Measurements from ENCODE around the gene RBFOX1.

The RBFOX1 gene

GRCh38 chr16:7615565-7615964 is 282.9 kb downstream of the RBFOX1 start:
- TF ChIP-seq CTCF (IDR thresholded peaks at IDR 0.05; ENCODE audit: borderline replicate concordance, control extremely low read depth, extremely low read depth, insufficient read depth, missing control alignments), result no peak
- no peak for DNase-seq (ENCODE audit: low spot score)
- in situ Hi-C loops (cut with MboI; ENCODE audit: low sequenced_read_pairs, unreplicated experiment), result no loop called here

DNA sequence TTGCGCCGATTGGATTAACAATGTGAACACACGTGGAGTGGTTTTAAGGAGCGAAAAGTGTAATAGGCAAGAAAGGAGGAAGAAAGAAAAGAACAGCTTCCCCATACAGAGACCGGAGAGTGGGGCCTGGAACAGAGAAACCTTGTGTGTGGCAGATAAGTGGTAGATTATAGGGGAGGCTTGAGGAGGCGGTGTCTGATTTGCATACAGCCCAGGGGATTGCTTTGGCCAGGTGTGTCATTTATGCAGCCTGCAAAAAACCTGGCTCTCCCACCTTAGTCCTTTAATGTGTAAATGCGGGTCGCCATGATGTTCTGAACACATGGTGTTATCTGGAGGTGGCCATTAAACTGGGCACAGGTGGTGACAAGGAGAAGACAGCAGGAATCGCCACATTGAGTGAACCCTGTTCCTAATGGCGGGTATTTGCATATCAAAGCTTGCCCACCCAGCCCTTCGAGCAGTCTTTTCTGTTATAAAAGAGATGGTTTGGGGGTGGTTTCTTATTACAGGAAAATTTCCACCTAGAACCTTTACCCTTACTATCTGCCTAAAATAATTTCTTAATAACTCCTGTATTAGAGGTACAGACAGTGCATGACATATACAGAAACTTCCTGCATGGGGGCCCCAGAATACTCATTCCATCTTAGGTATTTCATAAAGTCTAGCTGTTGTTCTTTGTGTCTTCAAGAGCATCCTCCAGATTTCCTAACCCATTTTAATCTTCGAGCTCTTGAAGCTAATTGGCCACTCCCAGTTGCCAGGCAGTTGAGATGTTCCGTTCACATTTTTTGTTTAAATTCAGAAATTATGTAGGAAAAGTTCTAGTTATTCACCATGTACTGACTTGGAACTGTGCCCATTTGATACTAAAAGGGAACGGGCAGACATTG is 292.5 kb downstream of the RBFOX1 start:
- TF ChIP-seq CTCF (IDR thresholded peaks at IDR 0.05; ENCODE audit: borderline replicate concordance, control extremely low read depth, extremely low read depth, insufficient read depth, missing control alignments), result no peak
- in situ Hi-C loops (cut with MboI; ENCODE audit: low sequenced_read_pairs, unreplicated experiment), result no loop called here

DNA sequence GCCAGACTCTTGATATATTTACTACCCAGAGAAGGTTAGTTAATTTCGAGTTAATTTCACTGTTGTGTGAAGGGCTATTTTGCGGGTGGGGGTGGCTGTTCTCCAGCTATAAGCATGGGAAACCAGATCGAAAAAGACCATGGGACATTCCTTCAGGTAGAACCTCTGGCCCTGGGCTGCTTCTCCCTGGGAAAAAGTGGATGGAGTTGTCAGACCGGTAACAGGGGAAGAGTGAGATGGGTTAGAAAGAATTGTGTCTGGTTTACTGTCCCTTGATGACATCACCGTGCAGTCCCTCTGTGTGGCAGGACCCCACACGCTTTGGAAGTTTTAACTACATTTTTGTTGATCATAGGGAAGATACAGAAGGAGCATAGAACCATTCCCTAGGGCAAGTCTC is 296.3 kb downstream of the RBFOX1 start:
- in situ Hi-C loops (cut with MboI; ENCODE audit: low sequenced_read_pairs, unreplicated experiment), result no loop called here
- DNase-seq (ENCODE audit: low spot score), result no peak
- TF ChIP-seq CTCF (IDR thresholded peaks at IDR 0.05; ENCODE audit: borderline replicate concordance, control extremely low read depth, extremely low read depth, insufficient read depth, missing control alignments), result no peak

More for the DNA sequence above, 292.5 kb downstream of the RBFOX1 start:
- DNase-seq (ENCODE audit: low spot score), result no peak

GRCh38 chr16:7629571-7629970 is 296.9 kb downstream of the RBFOX1 start:
- TF ChIP-seq CTCF (IDR thresholded peaks at IDR 0.05; ENCODE audit: borderline replicate concordance, control extremely low read depth, extremely low read depth, insufficient read depth, missing control alignments), result no peak
- DNase-seq (ENCODE audit: low spot score), result no peak
- in situ Hi-C loops (cut with MboI; ENCODE audit: low sequenced_read_pairs, unreplicated experiment), result no loop called here

GRCh38 chr16:7637446-7637845 is 304.8 kb downstream of the RBFOX1 start:
- in situ Hi-C loops (cut with MboI; ENCODE audit: low sequenced_read_pairs, unreplicated experiment), result no loop called here
- no peak for DNase-seq (ENCODE audit: low spot score)
- no peak for TF ChIP-seq CTCF (IDR thresholded peaks at IDR 0.05; ENCODE audit: borderline replicate concordance, control extremely low read depth, extremely low read depth, insufficient read depth, missing control alignments)

DNA sequence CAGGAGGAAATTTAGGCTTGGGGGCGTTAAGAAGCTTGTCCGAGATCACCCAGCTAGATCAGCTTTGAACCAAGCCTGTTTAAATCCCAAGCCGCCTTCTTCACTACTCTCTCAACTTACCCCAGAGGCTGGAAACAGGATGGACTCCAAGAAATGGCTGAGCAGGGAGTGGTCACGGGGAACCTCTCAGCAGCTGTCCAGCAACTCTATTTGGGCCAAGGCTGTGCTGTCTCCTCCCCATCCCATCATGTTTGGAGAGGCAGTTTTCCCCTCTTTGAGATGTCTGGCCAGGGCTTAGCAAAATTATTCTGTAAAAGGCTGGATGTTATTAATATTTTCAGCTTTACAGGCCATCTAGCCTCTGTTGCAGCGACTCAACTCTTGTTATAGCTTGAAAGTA is 305.7 kb downstream of the RBFOX1 start:
- no peak for DNase-seq (ENCODE audit: low spot score)
- in situ Hi-C loops (cut with MboI; ENCODE audit: low sequenced_read_pairs, unreplicated experiment), result no loop called here
- no peak for TF ChIP-seq CTCF (IDR thresholded peaks at IDR 0.05; ENCODE audit: borderline replicate concordance, control extremely low read depth, extremely low read depth, insufficient read depth, missing control alignments)
